GM12878 (cell line): Measurements from ENCODE around the gene DLG2.

Experiments
- CBFB ChIP-seq: IDR thresholded peaks from 2 replicates; pipeline ENCODE4 v1.6.1; 2016; ENCODE audit warnings: antibody characterized with exemption, low read depth
- CTCF ChIP-seq, 3 experiments: IDR thresholded peaks in 2 of 3; conservative IDR thresholded peaks in 1 of 3; 2 replicates each; pipeline ENCODE4 v1.5.1; 2011; ENCODE audit warnings: low read depth in 3 of 3, low read length in 3 of 3, mild to moderate bottlenecking in 3 of 3, control low read depth in 2 of 3, moderate library complexity in 2 of 3, inconsistent platforms in 1 of 3, mixed read lengths in 1 of 3; ENCODE audit not compliant: control insufficient read depth in 2 of 3, insufficient read depth in 1 of 3; ENCODE audit errors: extremely low read depth in 1 of 3
- EGR1 ChIP-seq, 2 experiments: IDR thresholded peaks; 1 replicate in 1 of 2; 2 replicates in 1 of 2; pipeline ENCODE4 v1.6.1; 2011 to 2012; ENCODE audit warnings: low read depth in 2 of 2, low read length in 2 of 2, borderline replicate concordance in 1 of 2, mild to moderate bottlenecking in 1 of 2, moderate library complexity in 1 of 2
- IRF4 ChIP-seq: IDR thresholded peaks from 2 replicates; pipeline ENCODE4 v1.6.1; 2011; ENCODE audit warnings: low read depth, low read length
- MYB ChIP-seq: fragments of 150-350 bp; IDR thresholded peaks from 2 replicates; pipeline ENCODE4 v1.6.1; 2014; ENCODE audit warnings: mild to moderate bottlenecking, low read depth, low read length, borderline replicate concordance
- PBX3 ChIP-seq: IDR thresholded peaks from 2 replicates; pipeline ENCODE4 v1.6.1; 2011; ENCODE audit warnings: mild to moderate bottlenecking, low read depth, low read length, moderate library complexity; ENCODE audit not compliant: insufficient replicate concordance
- POLR2A ChIP-seq: IDR thresholded peaks from 2 replicates; pipeline ENCODE4 v1.6.1; 2011; ENCODE audit warnings: low read depth, mild to moderate bottlenecking, low read length
- ZNF274 ChIP-seq: IDR thresholded peaks from one replicate; pipeline ENCODE4 v1.8.0; 2011; ENCODE audit not compliant: insufficient read length, insufficient read depth

GRCh38 chr11:84261707-84262106 is 1365.4 kb downstream of the DLG2 start:
- no peak for TF ChIP-seq MYB
- no peak for TF ChIP-seq CBFB
- no peak for TF ChIP-seq IRF4
- no peak for TF ChIP-seq ZNF274
- peak in 2 of 3 experiments; percentile 29 to 40; a peak in 4 of 6 replicates for TF ChIP-seq CTCF (IDR thresholded peaks at IDR 0.05 in 2 of 3, conservative IDR thresholded peaks at IDR 0.05 in 1 of 3; ENCODE audit: control insufficient read depth in 2 of 3, extremely low read depth in 1 of 3, insufficient read depth in 1 of 3, low read depth in 3 of 3, low read length in 3 of 3)
- TF ChIP-seq EGR1 (IDR thresholded peaks at IDR 0.05; ENCODE audit: borderline replicate concordance in 1 of 2, low read depth in 2 of 2, low read length in 2 of 2) = no peak
- no peak for TF ChIP-seq POLR2A
- TF ChIP-seq PBX3 = no peak
